ENCODE measurements around the gene BNC1.

BNC1 gene

GRCh38 chr15:83284559-83285283, at the start of gene BNC1:
TSS of gene BNC1 (minus strand) at chr15:83284664. CDS start at chr15:83284628, 36 bp downstream.
- no peak for DNase-seq

- DNase-seq, result no peak
These were observed 42.6 kb upstream of the BNC1 start for GRCh38 chr15:83327041-83327440.

GRCh38 chr15:83324799-83325198, 40.3 kb upstream of the BNC1 start:
- no peak for DNase-seq

GRCh38 chr15:83323296-83323711, 38.8 kb upstream of the BNC1 start:
- DNase-seq, result no peak

- no peak for DNase-seq
These were observed 38.2 kb upstream of the BNC1 start for GRCh38 chr15:83322691-83323090.

- DNase-seq, result no peak
These were observed 37.6 kb upstream of the BNC1 start for GRCh38 chr15:83322061-83322460.

GRCh38 chr15:83320844-83321243, 36.4 kb upstream of the BNC1 start:
- no peak for DNase-seq

- DNase-seq, result no peak
These were observed 35.9 kb upstream of the BNC1 start for GRCh38 chr15:83320404-83320803.

- no peak for DNase-seq
These were observed 35.3 kb upstream of the BNC1 start for GRCh38 chr15:83319771-83320170.

GRCh38 chr15:83318861-83319415, 34.5 kb upstream of the BNC1 start:
- DNase-seq, result no peak

- DNase-seq, result no peak
These were observed 33.6 kb upstream of the BNC1 start for GRCh38 chr15:83318036-83318435.

GRCh38 chr15:83312071-83312470, 27.6 kb upstream of the BNC1 start:
- no peak for DNase-seq

GRCh38 chr15:83310521-83311456, 26.3 kb upstream of the BNC1 start:
- DNase-seq, result no peak

GRCh38 chr15:83308671-83309070, 24.2 kb upstream of the BNC1 start:
- no peak for DNase-seq

- no peak for DNase-seq
These were observed 22.1 kb upstream of the BNC1 start for GRCh38 chr15:83306561-83306960.

- no peak for DNase-seq
These were observed 21.3 kb upstream of the BNC1 start for GRCh38 chr15:83305704-83306291.

GRCh38 chr15:83304861-83305703, 20.6 kb upstream of the BNC1 start:
- no peak for DNase-seq

- no peak for DNase-seq
These were observed 19.1 kb upstream of the BNC1 start for GRCh38 chr15:83303535-83303934.

- DNase-seq, result no peak
These were observed 16.4 kb upstream of the BNC1 start for GRCh38 chr15:83300826-83301225.

GRCh38 chr15:83299462-83299861, 15.0 kb upstream of the BNC1 start:
- DNase-seq, result no peak

- DNase-seq, result no peak
These were observed 11.0 kb upstream of the BNC1 start for GRCh38 chr15:83295417-83295816.

- DNase-seq, result no peak
These were observed 8.7 kb upstream of the BNC1 start for GRCh38 chr15:83293201-83293600.
